Measurements from ENCODE around the gene NR5A1. TPM values are rescaled to one million over a fixed set of nuclear protein-coding genes. Genes with fewer than 3 reads are reported as not detected.

Gene NR5A1
- total RNA-seq, 4 donors from 2014 or later = 0.15 to 0.51 TPM; not detected in 2

- TF ChIP-seq CTCF (IDR thresholded peaks at IDR 0.05) (no peak), POLR2A (IDR thresholded peaks at IDR 0.05) (no peak)
- WGBS, 2 donors = 70 to 72% methylated on average over 2 of the region's 2 CpGs
- DNase-seq (ENCODE audit: low spot score in 2 of 2) = no peak
- intact Hi-C loops (cut with DNase I; ENCODE audit: low total_unique reads) = no loop called here
- H3K4me3 ChIP-seq (ENCODE audit: low read depth, poor library complexity, severe bottlenecking) = no peak overlapping the region
These were observed 63.6 kb downstream of the NR5A1 start for GRCh38 chr9:124443625-124444024.

GRCh38 chr9:124442826-124443225, 64.4 kb downstream of the NR5A1 start:
- DNase-seq (ENCODE audit: low spot score in 2 of 2) = no peak
- no peak overlapping the region for H3K4me3 ChIP-seq (ENCODE audit: low read depth, poor library complexity, severe bottlenecking)
- intact Hi-C loops (cut with DNase I; ENCODE audit: low total_unique reads) = no loop called here
- no peak for TF ChIP-seq POLR2A (IDR thresholded peaks at IDR 0.05)
- TF ChIP-seq CTCF (IDR thresholded peaks at IDR 0.05) = no peak
- 74 to 83% methylated on average over 3 of the region's 3 CpGs for WGBS, 2 donors

GRCh38 chr9:124442379-124442778, 64.8 kb downstream of the NR5A1 start:
- TF ChIP-seq POLR2A (IDR thresholded peaks at IDR 0.05) (no peak), CTCF (IDR thresholded peaks at IDR 0.05) (no peak)
- no peak for DNase-seq (ENCODE audit: low spot score in 2 of 2)
- intact Hi-C loops (cut with DNase I; ENCODE audit: low total_unique reads) = no loop called here
- H3K4me3 ChIP-seq (ENCODE audit: low read depth, poor library complexity, severe bottlenecking) = no peak overlapping the region

- 77 to 83% methylated on average over 16 of the region's 16 CpGs for whole genome bisulfite sequencing, 2 donors
- TF ChIP-seq CTCF (IDR thresholded peaks at IDR 0.05) = no peak
- TF ChIP-seq POLR2A (IDR thresholded peaks at IDR 0.05) = no peak
- intact Hi-C loops (cut with DNase I; ENCODE audit: low total_unique reads) = no loop called here
- no peak for DNase-seq (ENCODE audit: low spot score in 2 of 2)
- H3K4me3 ChIP-seq (ENCODE audit: low read depth, poor library complexity, severe bottlenecking) = no peak overlapping the region
These were observed 65.9 kb downstream of the NR5A1 start for GRCh38 chr9:124441291-124441690.

GRCh38 chr9:124440786-124441185, 66.4 kb downstream of the NR5A1 start:
- no peak overlapping the region for H3K4me3 ChIP-seq (ENCODE audit: low read depth, poor library complexity, severe bottlenecking)
- WGBS, 2 donors = 64 to 71% methylated on average over 10 of the region's 10 CpGs
- intact Hi-C loops (cut with DNase I; ENCODE audit: low total_unique reads) = no loop called here
- no peak for DNase-seq (ENCODE audit: low spot score in 2 of 2)
- TF ChIP-seq POLR2A (IDR thresholded peaks at IDR 0.05) = no peak
- no peak for TF ChIP-seq CTCF (IDR thresholded peaks at IDR 0.05)

GRCh38 chr9:124439686-124440243, 67.4 kb downstream of the NR5A1 start:
- H3K4me3 ChIP-seq (ENCODE audit: low read depth, poor library complexity, severe bottlenecking) = no peak overlapping the region
- intact Hi-C loops (cut with DNase I; ENCODE audit: low total_unique reads) = no loop called here
- 76 to 85% methylated on average over 5 of the region's 6 CpGs for WGBS, 2 donors
- no peak for DNase-seq (ENCODE audit: low spot score in 2 of 2)
- no peak for TF ChIP-seq POLR2A (IDR thresholded peaks at IDR 0.05)
- TF ChIP-seq CTCF (IDR thresholded peaks at IDR 0.05) = no peak
